Prostate gland (tissue), 2 donors: ENCODE data around the gene ARPC1A.

Experiments used
- CTCF ChIP-seq, 4 experiments: fragments of 200-600 bp in 2 of 4; fragments of 450-650 bp in 2 of 4; sonication (generic) in 2 of 4; IDR thresholded peaks; 1 replicate in 3 of 4; 2 replicates in 1 of 4; pipeline ENCODE4 v1.5.1; 2016 to 2019; ENCODE audit warnings: antibody characterized with exemption in 4 of 4, mild to moderate bottlenecking in 2 of 4, moderate library complexity in 2 of 4
- POLR2A ChIP-seq: fragments of 450-650 bp; IDR thresholded peaks from one replicate; pipeline ENCODE4 v1.6.1; 2016; ENCODE audit warnings: antibody characterized with exemption, mild to moderate bottlenecking
- POLR2AphosphoS5 ChIP-seq: sonication (generic); formaldehyde crosslinking; IDR thresholded peaks from one replicate; pipeline ENCODE4 v1.6.1; 2017; ENCODE audit warnings: antibody characterized with exemption

- no peak for TF ChIP-seq CTCF (IDR thresholded peaks at IDR 0.05)
- TF ChIP-seq POLR2AphosphoS5 = no peak
- TF ChIP-seq POLR2A = no peak
These were observed 71.0 kb downstream of the ARPC1A start for GRCh38 chr7:99396418-99397296.
